ENCODE results near the gene CCDC82. TPM values are rescaled to one million over a fixed set of nuclear protein-coding genes. Genes with fewer than 3 reads are reported as not detected.

The CCDC82 gene
- total RNA-seq, 2 experiments from 2014 or later, result 32.0 to 34.0 TPM

- Mint-ChIP-seq H3K36me3 (ENCODE audit: low read depth) (peaks cover 10% of the 10 kb centered on the region), H3K4me3 (no peak overlapping the region), H3K4me1 (ENCODE audit: low read depth) (peaks cover 70% of the 10 kb centered on the region), H3K9me3 (no peaks in the 10 kb centered on the region), H3K27me3 (ENCODE audit: low read depth) (no peaks in the 10 kb centered on the region), H3K27ac (no peak overlapping the region)
- no peak for DNase-seq
- CTCF ChIA-PET, result interaction anchor here (0.8 kb wide), 1 partner anchor 36 kb away, joined by 3 read pairs; no protein-coding TSS in a partner anchor
- intact Hi-C loops (cut with micrococcal nuclease), result no loop called here
Observed at GRCh38 chr11:96303064-96303463, 86.6 kb downstream of the CCDC82 start.

Small RNA genes lying within 50 kb of the gene (microRNA-seq; reads per million reads assigned to microRNA genes)
- gene MIR1260B (ENCODE audit: borderline microRNAs expressed, borderline replicate concordance), result not detected

Other genes with a start within 250 kb of the CCDC82 start
- 10 to 100 TPM; 26.6 to 28.1 TPM for gene MAML2, start 46.7 kb downstream of the CCDC82 start, total RNA-seq
- 10 to 100 TPM; 12.3 to 12.7 TPM for gene JRKL, start 101 bp upstream of the CCDC82 start, total RNA-seq